Parathyroid adenoma (tissue), 2 donors: Measurements from ENCODE around the gene PHF8.

Experiments
- H2AFZ ChIP-seq: fragments of 300-600 bp; sonication (generic); one replicate; pipeline ENCODE4 v1.7.0; 2017; ENCODE audit warnings: antibody characterized with exemption, mild to moderate bottlenecking
- H3K27ac ChIP-seq: fragments of 300-600 bp; sonication (generic); one replicate; pipeline ENCODE4 v1.7.0; 2017
- H3K27me3 ChIP-seq: fragments of 300-600 bp; sonication (generic); one replicate; pipeline ENCODE4 v1.7.0; 2017; ENCODE audit warnings: low read length; ENCODE audit not compliant: control insufficient read depth, insufficient read depth
- H3K36me3 ChIP-seq: fragments of 300-600 bp; sonication (generic); one replicate; pipeline ENCODE4 v1.7.0; 2017; ENCODE audit warnings: low read length; ENCODE audit not compliant: control insufficient read depth, insufficient read depth
- H3K4me1 ChIP-seq: fragments of 300-600 bp; sonication (generic); one replicate; pipeline ENCODE4 v1.7.0; 2017; ENCODE audit warnings: control low read depth
- H3K4me2 ChIP-seq: fragments of 300-600 bp; sonication (generic); one replicate; pipeline ENCODE4 v1.7.0; 2017; ENCODE audit warnings: low read length
- H3K4me3 ChIP-seq: fragments of 300-600 bp; sonication (generic); one replicate; pipeline ENCODE4 v1.7.0; 2017; ENCODE audit warnings: low read depth, low read length
- H3K79me2 ChIP-seq: fragments of 300-600 bp; sonication (generic); one replicate; pipeline ENCODE4 v1.7.0; 2017; ENCODE audit warnings: control low read depth
- H3K9ac ChIP-seq: fragments of 300-600 bp; sonication (generic); one replicate; pipeline ENCODE4 v1.7.0; 2017; ENCODE audit warnings: mild to moderate bottlenecking
- H3K9me3 ChIP-seq: fragments of 300-600 bp; sonication (generic); one replicate; pipeline ENCODE4 v1.7.0; 2017; ENCODE audit warnings: low read length; ENCODE audit not compliant: control insufficient read depth
- TF ChIP-seq, protein P1 (sequence below): fragments of 300-600 bp; sonication (generic); IDR thresholded peaks from one replicate; pipeline ENCODE4 v1.7.0; 2017; ENCODE audit warnings: antibody characterized with exemption, mild to moderate bottlenecking
- donor health status: primary hyperparathyroidism.

Gene PHF8

GRCh38 chrX:54066841-54067240 is 22.6 kb upstream of the PHF8 start:
- Histone ChIP-seq H3K4me3 (no peak overlapping the region), H3K4me1 (no peaks in the 10 kb centered on the region), H3K27me3 (no peaks in the 10 kb centered on the region), H2AFZ (no peak overlapping the region), H3K9me3 (no peaks in the 10 kb centered on the region), H3K9ac (no peak overlapping the region), H3K27ac (no peak overlapping the region), H3K79me2 (no peaks in the 10 kb centered on the region), H3K36me3 (no peaks in the 10 kb centered on the region), H3K4me2 (no peak overlapping the region)
- TF ChIP-seq, protein P1, sequence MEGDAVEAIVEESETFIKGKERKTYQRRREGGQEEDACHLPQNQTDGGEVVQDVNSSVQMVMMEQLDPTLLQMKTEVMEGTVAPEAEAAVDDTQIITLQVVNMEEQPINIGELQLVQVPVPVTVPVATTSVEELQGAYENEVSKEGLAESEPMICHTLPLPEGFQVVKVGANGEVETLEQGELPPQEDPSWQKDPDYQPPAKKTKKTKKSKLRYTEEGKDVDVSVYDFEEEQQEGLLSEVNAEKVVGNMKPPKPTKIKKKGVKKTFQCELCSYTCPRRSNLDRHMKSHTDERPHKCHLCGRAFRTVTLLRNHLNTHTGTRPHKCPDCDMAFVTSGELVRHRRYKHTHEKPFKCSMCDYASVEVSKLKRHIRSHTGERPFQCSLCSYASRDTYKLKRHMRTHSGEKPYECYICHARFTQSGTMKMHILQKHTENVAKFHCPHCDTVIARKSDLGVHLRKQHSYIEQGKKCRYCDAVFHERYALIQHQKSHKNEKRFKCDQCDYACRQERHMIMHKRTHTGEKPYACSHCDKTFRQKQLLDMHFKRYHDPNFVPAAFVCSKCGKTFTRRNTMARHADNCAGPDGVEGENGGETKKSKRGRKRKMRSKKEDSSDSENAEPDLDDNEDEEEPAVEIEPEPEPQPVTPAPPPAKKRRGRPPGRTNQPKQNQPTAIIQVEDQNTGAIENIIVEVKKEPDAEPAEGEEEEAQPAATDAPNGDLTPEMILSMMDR, result no peak

- no peak overlapping the region for H2AFZ ChIP-seq
- no peaks in the 10 kb centered on the region for H3K79me2 ChIP-seq
- H3K9ac ChIP-seq, result no peak overlapping the region
- H3K9me3 ChIP-seq, result no peaks in the 10 kb centered on the region
- H3K27ac ChIP-seq, result no peak overlapping the region
- no peaks in the 10 kb centered on the region for H3K27me3 ChIP-seq
- no peak overlapping the region for H3K4me2 ChIP-seq
- no peaks in the 10 kb centered on the region for H3K4me1 ChIP-seq
- H3K4me3 ChIP-seq, result no peak overlapping the region
- TF ChIP-seq, protein P1, result no peak
- H3K36me3 ChIP-seq, result no peaks in the 10 kb centered on the region
Observed at GRCh38 chrX:54064564-54064963, 20.3 kb upstream of the PHF8 start.

- H2AFZ ChIP-seq, result no peak overlapping the region
Observed at GRCh38 chrX:54063361-54063760, 19.1 kb upstream of the PHF8 start.

DNA sequence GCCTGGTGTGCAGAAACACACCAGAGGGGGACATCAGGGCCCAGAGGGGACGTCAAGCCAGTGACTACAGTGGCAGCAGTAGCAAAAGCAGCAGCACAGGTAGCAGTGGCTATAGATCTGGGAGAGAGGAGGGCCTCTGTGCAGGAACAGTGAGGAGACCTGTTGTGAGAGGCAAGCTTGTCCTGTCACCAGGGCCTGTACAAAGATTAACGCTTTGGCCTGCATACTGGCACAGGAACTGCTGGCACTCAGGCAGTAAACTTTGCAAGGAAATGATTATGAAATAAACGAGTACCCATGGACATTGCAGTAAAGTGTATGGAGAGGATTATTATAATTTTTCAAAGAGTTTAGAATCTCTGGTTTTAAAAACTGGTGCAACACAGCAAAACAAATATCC is 5.5 kb upstream of the PHF8 start:
- H3K9ac ChIP-seq, result no peak overlapping the region
- no peaks in the 10 kb centered on the region for H3K79me2 ChIP-seq
- no peaks in the 10 kb centered on the region for H3K4me1 ChIP-seq
- H3K36me3 ChIP-seq, result no peaks in the 10 kb centered on the region
- no peaks in the 10 kb centered on the region for H3K9me3 ChIP-seq
- TF ChIP-seq, protein P1, result no peak
- no peaks in the 10 kb centered on the region for H3K27me3 ChIP-seq
- H3K27ac ChIP-seq, result no peak overlapping the region
- no peak overlapping the region for H2AFZ ChIP-seq
- H3K4me2 ChIP-seq, result no peak overlapping the region
- no peak overlapping the region for H3K4me3 ChIP-seq

More at GRCh38 chrX:54063361-54063760, 19.1 kb upstream of the PHF8 start:
- Histone ChIP-seq H3K9me3 (no peaks in the 10 kb centered on the region), H3K27ac (no peak overlapping the region), H3K4me3 (no peak overlapping the region), H3K4me2 (no peak overlapping the region), H3K79me2 (no peaks in the 10 kb centered on the region), H3K4me1 (no peaks in the 10 kb centered on the region), H3K9ac (no peak overlapping the region), H3K36me3 (no peaks in the 10 kb centered on the region), H3K27me3 (no peaks in the 10 kb centered on the region)
- TF ChIP-seq, protein P1, result no peak

DNA sequence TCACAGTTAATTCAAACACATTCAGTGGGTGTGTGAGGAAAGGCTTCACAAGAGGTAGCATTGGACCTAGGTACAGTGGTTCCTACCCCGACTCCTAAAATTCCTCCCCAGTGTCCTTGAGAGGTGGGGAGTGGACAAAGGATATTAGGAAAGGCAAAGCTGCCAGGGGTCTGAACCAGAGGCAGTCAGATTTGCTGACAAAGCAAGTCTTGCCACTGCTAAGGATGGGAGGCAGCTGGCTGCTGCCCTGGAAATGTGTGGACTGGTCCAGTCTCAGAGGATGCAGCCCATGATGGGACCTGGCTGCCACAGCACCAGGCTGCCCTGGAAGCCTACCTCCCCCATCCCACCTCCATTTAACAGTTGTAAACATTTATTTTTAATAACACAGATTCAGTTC is 4.1 kb upstream of the PHF8 start:
- Histone ChIP-seq H3K4me1 (no peaks in the 10 kb centered on the region), H3K27ac (no peak overlapping the region), H3K4me3 (no peak overlapping the region), H3K36me3 (no peaks in the 10 kb centered on the region), H3K9me3 (no peaks in the 10 kb centered on the region), H3K4me2 (no peak overlapping the region), H3K9ac (no peak overlapping the region), H2AFZ (no peak overlapping the region), H3K27me3 (no peaks in the 10 kb centered on the region), H3K79me2 (no peaks in the 10 kb centered on the region)
- TF ChIP-seq, protein P1, result no peak
